HG02759 (cell line): ENCODE results near the gene EXOC3L4.

ENCODE experiments used
- ATAC-seq: cut with Tn5 transposase; IDR thresholded peaks from one replicate; pipeline ENCODE4 v1.9.1; 2021; ENCODE audit warnings: mild to moderate bottlenecking, moderate library complexity; ENCODE audit not compliant: unreplicated experiment

EXOC3L4 gene

GRCh38 chr14:103130017-103130764, 35.7 kb downstream of the EXOC3L4 start:
- ATAC-seq = no peak

DNA sequence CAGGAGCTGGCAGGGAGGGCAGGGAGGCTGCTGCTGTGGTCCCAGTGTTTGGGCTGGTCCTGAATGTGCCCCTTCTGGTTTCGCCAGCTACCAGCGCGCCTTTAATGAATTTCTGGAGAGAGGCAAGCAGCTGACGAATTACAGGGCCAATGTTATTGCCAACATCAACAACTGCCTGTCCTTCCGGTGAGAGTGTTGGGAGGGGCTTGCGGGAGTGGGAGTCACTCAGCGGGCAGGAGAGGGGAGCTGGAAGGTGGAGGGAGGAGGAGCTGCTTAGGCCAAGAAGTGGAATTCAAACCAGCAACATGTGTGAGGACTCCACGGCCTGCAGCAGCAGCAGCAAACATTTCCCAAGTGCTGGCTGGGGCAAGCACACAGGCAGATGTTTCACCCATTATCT, 36.4 kb downstream of the EXOC3L4 start:
- no peak for ATAC-seq

DNA sequence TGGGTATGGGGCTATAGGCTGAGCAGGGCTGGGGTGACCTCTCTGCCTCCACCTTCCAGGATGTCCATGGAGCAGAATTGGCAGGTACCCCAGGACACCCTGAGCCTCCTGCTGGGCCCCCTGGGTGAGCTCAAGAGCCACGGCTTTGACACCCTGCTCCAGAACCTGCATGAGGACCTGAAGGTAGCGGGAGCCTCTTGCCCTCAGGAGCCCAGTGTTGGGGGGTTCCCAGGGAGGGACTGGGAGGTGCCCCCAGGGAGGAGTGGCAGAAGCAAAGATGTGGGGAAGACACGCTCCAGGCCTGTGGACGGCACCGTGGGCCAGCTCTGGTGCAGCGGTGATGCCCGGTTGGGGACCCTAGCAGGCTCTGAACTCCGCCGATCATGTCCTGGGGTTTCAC, 37.1 kb downstream of the EXOC3L4 start:
- no peak for ATAC-seq

DNA sequence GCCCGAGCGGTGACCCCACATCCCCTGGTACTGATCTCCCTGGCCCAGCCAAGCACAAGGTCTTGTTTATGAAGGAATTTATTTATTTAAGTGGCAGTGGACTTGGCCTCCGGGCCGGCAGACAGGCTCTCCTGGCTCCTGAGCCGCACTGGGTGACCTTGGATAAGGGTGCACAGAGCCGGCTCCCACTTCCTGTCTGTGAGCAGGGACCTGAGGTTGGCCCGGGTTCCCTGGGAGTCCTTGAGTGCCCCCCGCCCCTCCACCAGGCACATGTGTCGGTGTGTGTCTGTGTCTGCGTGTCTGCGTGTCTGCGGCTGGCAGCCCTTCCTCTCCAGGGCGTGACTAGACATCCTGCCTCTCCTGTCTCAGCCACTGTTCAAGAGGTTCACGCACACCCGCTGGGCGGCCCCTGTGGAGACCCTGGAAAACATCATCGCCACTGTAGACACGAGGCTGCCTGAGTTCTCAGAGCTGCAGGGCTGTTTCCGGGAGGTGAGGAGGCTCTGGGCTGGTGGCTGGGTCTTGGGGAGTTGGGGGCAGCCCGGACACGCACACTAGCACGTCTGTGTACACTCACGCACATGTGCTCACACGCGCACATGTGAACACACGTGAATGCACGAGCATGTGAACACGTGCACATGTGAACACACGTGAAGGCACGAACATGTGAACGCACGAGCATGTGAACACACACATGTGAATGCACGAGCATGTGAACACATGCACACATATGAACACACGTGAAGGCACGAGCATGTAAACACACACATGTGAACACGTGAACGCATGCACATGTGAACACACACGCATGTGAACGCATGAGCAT, 38.1 kb downstream of the EXOC3L4 start:
- ATAC-seq = no peak

- ATAC-seq = no peak
Measured at GRCh38 chr14:103133210-103134140, 39.0 kb downstream of the EXOC3L4 start.

- no peak for ATAC-seq
Measured at GRCh38 chr14:103134405-103134804, 39.9 kb downstream of the EXOC3L4 start.

GRCh38 chr14:103134919-103135318, 40.4 kb downstream of the EXOC3L4 start:
- ATAC-seq = no peak

- no peak for ATAC-seq
Measured at GRCh38 chr14:103135333-103136260, 41.1 kb downstream of the EXOC3L4 start.

DNA sequence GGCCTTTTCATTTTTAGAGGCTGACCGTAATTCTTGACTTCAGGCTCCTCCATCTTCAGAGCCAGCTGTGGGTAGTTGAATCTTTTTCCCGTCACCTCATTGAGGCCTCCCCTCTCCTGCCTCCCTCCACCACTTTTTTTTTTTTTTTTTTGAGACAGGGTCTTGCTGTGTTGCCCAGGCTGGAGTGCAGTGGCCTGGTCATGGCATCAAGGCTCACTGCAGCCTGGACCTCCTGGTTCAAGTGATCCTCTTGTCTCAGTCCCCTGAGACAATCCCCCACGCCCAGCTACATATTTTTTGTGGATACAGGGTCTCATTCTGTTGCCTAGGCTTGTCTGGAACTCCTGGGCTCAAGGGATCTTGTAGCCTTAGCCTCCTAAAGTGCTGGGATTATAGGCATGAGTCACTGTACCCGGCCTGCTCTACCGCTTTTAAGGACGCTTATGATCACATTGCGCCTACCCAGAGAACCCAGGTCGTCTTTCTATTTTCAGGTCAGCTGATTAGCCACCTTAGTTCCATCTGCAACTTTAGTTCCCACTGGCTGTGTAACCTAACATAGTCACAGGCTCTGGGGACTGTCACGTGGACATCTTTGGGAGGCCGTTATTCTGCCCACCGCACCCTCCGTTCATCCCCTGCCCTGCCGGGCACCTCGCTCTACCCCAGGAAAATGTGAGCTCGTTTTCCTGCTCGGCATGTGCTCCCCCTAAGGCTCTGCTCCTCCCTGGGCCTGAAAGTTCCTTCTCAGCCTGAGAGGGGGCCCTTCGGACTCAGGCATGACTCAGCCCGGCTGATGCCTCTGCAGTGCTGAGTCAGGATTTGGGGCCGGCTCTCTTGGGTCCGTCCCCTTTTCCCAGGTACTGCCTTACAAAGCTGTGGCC, 42.1 kb downstream of the EXOC3L4 start:
- ATAC-seq = no peak

GRCh38 chr14:103137689-103138300, 43.3 kb downstream of the EXOC3L4 start:
- no peak for ATAC-seq

DNA sequence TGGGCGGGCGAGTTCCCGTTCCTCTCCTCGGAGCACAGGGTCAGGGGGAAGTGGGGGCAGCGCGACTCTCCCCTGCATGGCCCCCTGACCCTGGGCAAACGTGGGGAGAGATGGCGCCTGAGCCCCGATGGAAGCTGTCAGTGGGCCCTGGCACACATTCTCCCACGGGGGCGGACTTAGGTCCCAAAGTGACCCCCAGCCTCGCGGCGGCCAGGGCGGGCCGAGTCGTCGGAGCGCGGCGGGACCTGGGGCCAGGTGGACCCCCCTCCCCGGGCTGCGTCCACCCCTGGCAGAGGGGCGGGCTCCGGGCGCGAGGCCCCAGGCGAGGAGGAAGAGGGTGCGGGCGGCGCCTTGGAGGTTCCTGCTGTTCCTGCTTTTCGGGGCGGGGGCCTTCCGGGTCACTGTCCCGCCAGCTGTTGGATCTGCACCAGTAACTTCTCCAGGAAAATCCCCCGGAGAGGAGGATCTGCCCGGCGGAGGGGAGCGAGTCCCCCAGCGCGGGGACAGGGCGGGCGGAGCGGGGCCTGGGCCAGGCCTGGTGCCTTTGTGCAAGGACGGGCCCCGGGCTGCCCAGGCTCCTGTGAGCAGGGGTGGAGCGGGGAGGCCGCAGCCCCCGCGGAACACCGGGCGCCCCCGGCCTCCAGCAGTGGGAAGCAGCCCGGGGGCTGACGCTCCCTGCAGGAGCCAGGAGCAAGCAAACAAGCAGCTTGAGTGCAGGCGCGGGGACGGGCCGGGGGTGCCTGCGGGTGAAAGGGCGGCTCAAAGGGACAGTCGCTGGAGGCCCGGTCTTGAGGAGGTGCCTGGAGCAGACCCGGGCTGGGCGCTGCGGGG, 44.0 kb downstream of the EXOC3L4 start:
- no peak for ATAC-seq

- ATAC-seq = no peak
Measured at GRCh38 chr14:103139132-103140025, 44.9 kb downstream of the EXOC3L4 start.

GRCh38 chr14:103140316-103141109, 46.0 kb downstream of the EXOC3L4 start:
- ATAC-seq = peak; percentile 77

- peak; percentile 25 for ATAC-seq
Measured at GRCh38 chr14:103141117-103141796, 46.7 kb downstream of the EXOC3L4 start.

DNA sequence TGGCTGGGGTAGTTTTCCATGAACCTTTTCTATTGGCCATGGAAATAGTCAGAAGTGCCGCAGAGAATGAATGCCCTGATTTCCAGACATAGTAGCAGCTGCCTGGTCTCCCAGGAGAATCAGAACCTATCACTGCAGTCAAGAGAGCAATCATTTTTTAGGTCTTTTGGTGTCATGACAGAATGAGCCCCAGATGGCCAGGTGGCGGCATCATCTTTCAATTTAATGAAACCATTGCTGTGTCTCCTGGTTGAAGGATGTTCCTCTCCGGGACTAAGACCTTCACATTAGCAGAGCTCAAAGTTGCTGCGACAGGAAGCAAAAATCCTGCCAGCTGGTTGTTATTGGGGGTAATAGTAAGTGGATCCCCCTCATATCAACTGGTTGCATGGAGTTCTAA, 47.5 kb downstream of the EXOC3L4 start:
- ATAC-seq = no peak
